SK-N-SH (cell line): ENCODE results near the gene BACE2.

Source experiments
- CTCF ChIP-seq: fragments of 200-600 bp; sonication (generic); IDR thresholded peaks from 2 replicates; pipeline ENCODE4 v1.6.1; 2017; ENCODE audit warnings: antibody characterized with exemption, mild to moderate bottlenecking, moderate library complexity
- FOXJ3 ChIP-seq: sonication (generic); formaldehyde crosslinking; IDR thresholded peaks from 2 replicates; pipeline ENCODE4 v1.5.1; 2020; ENCODE audit warnings: mild to moderate bottlenecking, missing genetic modification reagents
- NRF1 ChIP-seq: IDR thresholded peaks from 2 replicates; pipeline ENCODE4 v1.6.1; 2012; ENCODE audit warnings: low read depth, mild to moderate bottlenecking, low read length
- TCF12 ChIP-seq: IDR thresholded peaks from 2 replicates; pipeline ENCODE4 v1.4.0; 2012

DNA sequence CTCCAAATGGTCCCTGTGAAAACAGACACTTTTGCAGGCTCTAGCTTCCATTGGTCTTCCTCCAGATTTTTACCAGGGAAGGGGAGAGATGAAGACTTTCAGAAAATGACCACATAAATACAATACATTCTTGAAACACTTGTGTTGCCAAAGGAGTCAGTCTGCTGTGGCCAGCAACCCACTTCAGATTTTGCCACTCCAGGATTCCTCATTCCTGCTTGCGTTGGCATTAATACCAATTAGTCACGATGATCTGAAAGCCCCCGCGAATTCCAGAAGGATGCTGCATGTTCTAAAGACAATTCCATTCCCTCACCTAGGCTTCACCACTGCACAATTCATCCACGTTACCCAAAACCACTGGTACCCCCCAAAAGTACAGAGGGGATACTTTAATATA lies 7.9 kb upstream of the BACE2 start:
- TF ChIP-seq CTCF (no peak), NRF1 (no peak), TCF12 (no peak), FOXJ3 (CRISPR knock-in tag) (no peak)
